Measurements from ENCODE around the gene RCAN2. TPM values are rescaled to one million over a fixed set of nuclear protein-coding genes. Genes with fewer than 3 reads are reported as not detected.

Gene RCAN2
- total and polyA plus RNA-seq, 9 of the 15 experiments (the other 6 are each of a cell fraction or from before 2014, with no cell fraction given): 0.04 TPM; not detected in 8

GRCh38 chr6:46526607-46527006 lies 35.4 kb upstream of the RCAN2 start:
- POLR2A ChIA-PET: no interaction called here

More at GRCh38 chr6:46526607-46527006, 35.4 kb upstream of the RCAN2 start:
- H3K9me3 ChIP-seq (replicated peaks; ENCODE audit: control insufficient read depth, insufficient read depth, low read depth, low read length): no peaks in the 10 kb centered on the region
- FAIRE-seq (no peak), ATAC-seq (no peak), DNase-seq (ENCODE audit: extremely low read depth in 1 of 4, low spot score in 3 of 4) (no peak)
- no peak overlapping the region for H3K27ac ChIP-seq (ENCODE audit: extremely low read depth, low read depth, low read length)
- intact Hi-C loops (cut with micrococcal nuclease): no loop called here
- H4K20me1 ChIP-seq (replicated peaks; ENCODE audit: control insufficient read depth, insufficient read depth, low read length): no peaks in the 10 kb centered on the region
- H3K4me3 ChIP-seq: no peak overlapping the region
- BruUV-seq (replicated peaks): no TSS peak
- in situ Hi-C loops (cut with MboI): no loop called here
- 0% methylated on average over 2 of the region's 2 CpGs for WGBS (ENCODE audit: insufficient coverage, low coverage, missing lambda C conversion rate)
- TF ChIP-seq CHD7 (IDR thresholded peaks at IDR 0.05; ENCODE audit: low read depth, low read length): no peak
- CTCF ChIA-PET (ENCODE audit: low intra/inter-chr PET ratio): no interaction called here
- no peak overlapping the region for H3K4me2 ChIP-seq (ENCODE audit: insufficient read depth, low read length)
- H3K79me2 ChIP-seq (ENCODE audit: control insufficient read depth, insufficient read depth, low read length): no peaks in the 10 kb centered on the region
- H3K27me3 ChIP-seq (ENCODE audit: control insufficient read depth in 2 of 2, insufficient read depth in 2 of 2, low read length in 2 of 2): no peaks in the 10 kb centered on the region
- no peak overlapping the region for H3K9ac ChIP-seq (ENCODE audit: insufficient read depth in 1 of 2, low read depth in 2 of 2, low read length in 2 of 2)
- no peaks in the 10 kb centered on the region for H3K4me1 ChIP-seq (replicated peaks in 1 of 2; ENCODE audit: control insufficient read depth in 2 of 2, insufficient read depth in 2 of 2, low read length in 2 of 2)
- H3K9me1 ChIP-seq (ENCODE audit: control insufficient read depth, insufficient read depth, low read length): no peaks in the 10 kb centered on the region
- no peak overlapping the region for H2AFZ ChIP-seq (ENCODE audit: low read depth, low read length)
- no peaks in the 10 kb centered on the region for H3K36me3 ChIP-seq (ENCODE audit: control insufficient read depth, insufficient read depth, low read length)

Measured in K562 (cell line).